Karpas-422 (cell line): ENCODE measurements around the gene LZTS3. TPM values are rescaled to one million over a fixed set of nuclear protein-coding genes. Genes with fewer than 3 reads are reported as not detected.

Experiments used
- DNase-seq: peaks from one replicate; pipeline ENCODE4 v3.0.0-alpha.2; 2015
- H2AFZ ChIP-seq: fragments of 200-600 bp; sonication (generic); 2 replicates; pipeline ENCODE4 v1.6.1; 2014; ENCODE audit warnings: antibody characterized with exemption, low read length, mixed read lengths
- H3K27ac ChIP-seq: fragments of 200-600 bp; sonication (generic); 2 replicates; pipeline ENCODE4 v1.5.1; 2014; ENCODE audit warnings: mild to moderate bottlenecking, low read length, moderate library complexity
- H3K27me3 ChIP-seq: fragments of 200-600 bp; sonication (generic); 2 replicates; pipeline ENCODE4 v1.6.1; 2014; ENCODE audit warnings: low read length, mixed read lengths
- H3K36me3 ChIP-seq: fragments of 200-600 bp; sonication (generic); 2 replicates; pipeline ENCODE4 v1.6.1; 2014; ENCODE audit warnings: low read length, mixed read lengths; ENCODE audit not compliant: insufficient read depth
- H3K4me1 ChIP-seq: fragments of 200-600 bp; sonication (generic); 2 replicates; pipeline ENCODE4 v1.6.1; 2014; ENCODE audit warnings: mild to moderate bottlenecking, low read length, mixed read lengths
- H3K4me2 ChIP-seq: fragments of 200-600 bp; sonication (generic); 2 replicates; pipeline ENCODE4 v1.6.1; 2014; ENCODE audit warnings: low read length, low read depth, mild to moderate bottlenecking; ENCODE audit not compliant: poor library complexity, severe bottlenecking
- H3K4me3 ChIP-seq: fragments of 200-600 bp; sonication (generic); 2 replicates; pipeline ENCODE4 v1.5.1; 2014; ENCODE audit warnings: mild to moderate bottlenecking, antibody characterized with exemption, low read length, mixed read lengths
- H3K79me2 ChIP-seq: fragments of 200-600 bp; sonication (generic); 2 replicates; pipeline ENCODE4 v1.6.1; 2014; ENCODE audit warnings: mild to moderate bottlenecking, low read length, mixed read lengths
- H3K9ac ChIP-seq: fragments of 200-600 bp; sonication (generic); 2 replicates; pipeline ENCODE4 v1.6.0; 2014; ENCODE audit warnings: low read length
- H3K9me2 ChIP-seq: fragments of 200-600 bp; sonication (generic), shearing (Covaris generic); replicated peaks from 2 replicates; pipeline ENCODE4 v1.6.0; 2014; ENCODE audit warnings: mild to moderate bottlenecking, low read length, moderate library complexity; ENCODE audit not compliant: insufficient read depth
- H3K9me3 ChIP-seq: fragments of 300-700, 200-600 bp; sonication (generic); 2 replicates; pipeline ENCODE4 v1.6.1; 2014; ENCODE audit warnings: low read length, mixed read lengths
- H4K20me1 ChIP-seq: fragments of 200-600 bp; sonication (generic); 2 replicates; pipeline ENCODE4 v1.6.1; 2014; ENCODE audit warnings: mild to moderate bottlenecking, antibody characterized with exemption, low read length, low read depth; ENCODE audit not compliant: insufficient read depth
- total RNA-seq: library from RNA; depleted of rRNA; stranded (reverse); fragments of >200 nt; shearing (Covaris generic); gene quantifications from 2 replicates; pipeline ENCODE4 v1.2.3, GENCODE V29; 2014; ENCODE audit warnings: low replicate concordance

Gene LZTS3
- total RNA-seq, 1 experiment from 2014 or later = 3.1 TPM

GRCh38 chr20:3166338-3166912, 6.9 kb downstream of the LZTS3 start:
- Histone ChIP-seq H4K20me1 (no peaks in the 10 kb centered on the region), H3K36me3 (no peaks in the 10 kb centered on the region), H3K9me3 (no peaks in the 10 kb centered on the region), H3K9ac (no peak overlapping the region), H3K4me3 (no peak overlapping the region), H3K4me1 (peaks cover 7% of the 10 kb centered on the region; the same call in 1 of the 2 replicates), H2AFZ (no peak overlapping the region), H3K9me2 (no peaks in the 10 kb centered on the region), H3K27ac (no peak overlapping the region), H3K27me3 (no peaks in the 10 kb centered on the region), H3K79me2 (no peaks in the 10 kb centered on the region), H3K4me2 (no peak overlapping the region)
- DNase-seq = no peak

- Histone ChIP-seq H3K9me2 (no peaks in the 10 kb centered on the region), H3K79me2 (no peaks in the 10 kb centered on the region), H3K27ac (no peak overlapping the region), H4K20me1 (no peaks in the 10 kb centered on the region), H3K4me1 (peaks cover 7% of the 10 kb centered on the region; the same call in 1 of the 2 replicates), H3K9me3 (no peaks in the 10 kb centered on the region), H3K4me2 (no peak overlapping the region), H3K9ac (no peak overlapping the region), H3K36me3 (no peaks in the 10 kb centered on the region), H2AFZ (no peak overlapping the region), H3K4me3 (no peak overlapping the region), H3K27me3 (no peaks in the 10 kb centered on the region)
- DNase-seq = no peak
These were observed 7.6 kb downstream of the LZTS3 start for GRCh38 chr20:3165473-3166337.

GRCh38 chr20:3164763-3165410, 8.5 kb downstream of the LZTS3 start:
- Histone ChIP-seq H2AFZ (no peak overlapping the region), H3K9me2 (no peaks in the 10 kb centered on the region), H3K4me3 (no peak overlapping the region), H4K20me1 (no peaks in the 10 kb centered on the region), H3K27me3 (no peaks in the 10 kb centered on the region), H3K9ac (no peak overlapping the region), H3K4me1 (peaks cover 11% of the 10 kb centered on the region), H3K4me2 (no peak overlapping the region), H3K79me2 (peaks cover 3% of the 10 kb centered on the region), H3K9me3 (no peaks in the 10 kb centered on the region), H3K27ac (no peak overlapping the region), H3K36me3 (no peaks in the 10 kb centered on the region)
- no peak for DNase-seq

- Histone ChIP-seq H3K4me1 (peaks cover 12% of the 10 kb centered on the region), H3K9ac (no peak overlapping the region), H3K27me3 (no peaks in the 10 kb centered on the region), H2AFZ (no peak overlapping the region), H3K36me3 (no peaks in the 10 kb centered on the region), H3K9me3 (no peaks in the 10 kb centered on the region), H3K4me2 (no peak overlapping the region), H3K27ac (no peak overlapping the region), H4K20me1 (peaks cover 3% of the 10 kb centered on the region; the same call in 1 of the 2 replicates), H3K4me3 (no peak overlapping the region), H3K9me2 (no peaks in the 10 kb centered on the region), H3K79me2 (peaks cover 9% of the 10 kb centered on the region)
- no peak for DNase-seq
These were observed 9.1 kb downstream of the LZTS3 start for GRCh38 chr20:3164043-3164762.

GRCh38 chr20:3163099-3164042, 10.0 kb downstream of the LZTS3 start:
- Histone ChIP-seq H3K36me3 (no peaks in the 10 kb centered on the region), H3K27me3 (no peaks in the 10 kb centered on the region), H2AFZ (no peak overlapping the region), H3K9me3 (no peaks in the 10 kb centered on the region), H3K4me1 (peaks cover 17% of the 10 kb centered on the region), H4K20me1 (peaks cover 11% of the 10 kb centered on the region; the same call in 1 of the 2 replicates), H3K27ac (no peak overlapping the region), H3K4me3 (no peak overlapping the region), H3K9me2 (no peaks in the 10 kb centered on the region), H3K79me2 (peaks cover 18% of the 10 kb centered on the region), H3K4me2 (no peak overlapping the region), H3K9ac (no peak overlapping the region)
- DNase-seq = no peak

- no peak for DNase-seq
- no peak overlapping the region for H3K4me2 ChIP-seq
- no peaks in the 10 kb centered on the region for H3K27me3 ChIP-seq
These were observed 11.2 kb downstream of the LZTS3 start for GRCh38 chr20:3162080-3162611.

GRCh38 chr20:3161316-3162079, 11.9 kb downstream of the LZTS3 start:
- DNase-seq = no peak
- Histone ChIP-seq H3K27me3 (no peaks in the 10 kb centered on the region), H3K27ac (no peak overlapping the region), H4K20me1 (peaks cover 22% of the 10 kb centered on the region), H3K4me3 (no peak overlapping the region), H3K9ac (no peak overlapping the region), H3K36me3 (no peaks in the 10 kb centered on the region), H3K4me1 (peaks cover 35% of the 10 kb centered on the region), H3K4me2 (no peak overlapping the region), H3K79me2 (peaks cover 36% of the 10 kb centered on the region), H3K9me3 (no peaks in the 10 kb centered on the region), H2AFZ (no peak overlapping the region), H3K9me2 (no peaks in the 10 kb centered on the region)

More at GRCh38 chr20:3162080-3162611, 11.2 kb downstream of the LZTS3 start:
- Histone ChIP-seq H3K4me1 (peaks cover 28% of the 10 kb centered on the region), H3K4me3 (no peak overlapping the region), H3K27ac (no peak overlapping the region), H3K9ac (no peak overlapping the region), H4K20me1 (peaks cover 21% of the 10 kb centered on the region), H3K9me2 (no peaks in the 10 kb centered on the region), H3K9me3 (no peaks in the 10 kb centered on the region), H3K36me3 (no peaks in the 10 kb centered on the region), H3K79me2 (peaks cover 30% of the 10 kb centered on the region), H2AFZ (no peak overlapping the region)
